ENCODE measurements around the gene HDAC4.

Gene HDAC4

DNA sequence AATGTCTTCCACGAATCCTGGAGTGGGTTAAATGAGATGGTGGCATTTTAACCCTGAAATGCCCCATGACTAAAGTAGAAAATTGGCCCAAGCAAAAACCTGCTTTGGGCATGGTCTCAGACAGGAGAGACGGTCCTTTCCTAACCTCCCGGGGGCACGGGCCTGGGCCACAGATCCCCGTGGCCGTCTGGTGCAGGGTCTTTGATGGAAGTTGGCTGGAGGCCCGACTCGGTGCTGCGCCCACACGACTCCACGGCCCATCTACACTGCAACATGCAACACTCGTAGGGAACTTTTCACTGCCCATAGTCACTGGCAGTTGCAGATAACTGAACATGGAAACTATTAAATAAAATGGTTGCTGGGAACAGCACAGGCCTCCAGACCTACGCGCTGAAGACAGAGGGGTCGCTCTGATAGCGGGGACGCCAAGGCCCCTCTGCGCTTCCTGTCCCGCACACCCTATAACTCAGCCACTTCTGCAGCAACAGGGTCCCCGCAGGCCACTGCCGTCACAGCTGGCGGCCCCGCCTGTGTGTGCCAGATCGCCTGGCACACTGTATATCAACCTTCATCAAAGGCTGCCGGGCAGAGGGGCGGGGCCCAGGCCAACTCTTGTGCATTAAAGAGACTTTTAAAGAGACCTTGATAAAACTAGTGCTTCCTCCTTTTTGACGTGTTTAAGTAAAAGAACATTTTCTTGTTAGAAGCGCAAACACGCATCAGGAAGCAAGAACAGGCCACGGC, 338.8 kb downstream of the HDAC4 start:
- DNase-seq (ENCODE audit: low spot score): no peak

DNA sequence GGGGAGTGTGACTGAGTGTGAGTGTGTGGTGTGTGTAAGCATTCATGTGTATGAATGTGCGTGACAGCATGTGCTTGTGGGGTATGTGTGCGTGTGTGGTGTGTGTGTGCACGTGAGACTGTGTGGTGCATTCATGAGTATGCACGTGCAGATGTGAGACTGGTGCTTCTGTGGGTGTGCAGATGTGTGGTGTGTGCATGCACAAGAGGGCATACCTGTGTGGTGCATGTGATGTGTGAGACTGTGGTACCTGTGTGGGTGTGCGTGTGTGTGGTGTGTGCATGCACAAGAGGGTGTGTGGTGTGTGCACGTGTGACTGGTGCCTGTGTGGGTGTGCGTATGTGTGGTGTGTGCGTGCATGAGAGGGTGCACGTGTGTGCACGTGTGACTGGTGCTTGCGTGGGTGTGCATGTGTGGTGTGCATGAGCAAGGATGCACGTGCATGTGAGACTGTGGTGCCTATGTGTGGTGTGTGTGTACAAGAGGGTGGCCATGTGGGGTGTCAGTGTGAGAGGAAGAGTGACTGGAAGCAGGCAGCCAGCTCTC, 339.6 kb downstream of the HDAC4 start:
- no peak for DNase-seq (ENCODE audit: low spot score)

DNA sequence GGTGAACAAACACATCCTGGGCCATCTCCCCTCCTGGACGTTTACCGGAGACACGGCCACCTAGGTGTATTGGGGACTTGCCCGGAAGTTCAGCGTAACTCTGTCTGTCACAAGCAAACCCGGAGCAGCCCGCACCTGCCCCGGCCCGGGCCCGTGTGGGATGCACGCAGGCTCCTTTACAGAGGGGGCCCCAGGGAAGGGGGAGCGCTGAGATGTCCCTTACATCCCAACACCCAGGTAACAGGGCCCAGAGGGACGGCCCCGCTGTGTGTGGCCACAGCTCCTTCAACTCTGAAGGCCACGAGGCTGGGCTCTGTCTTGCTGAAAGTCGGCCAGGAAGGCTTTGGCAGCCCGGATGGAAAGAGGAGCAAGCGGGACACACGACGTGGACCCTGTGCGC, 340.1 kb downstream of the HDAC4 start:
- no peak for DNase-seq (ENCODE audit: low spot score)

DNA sequence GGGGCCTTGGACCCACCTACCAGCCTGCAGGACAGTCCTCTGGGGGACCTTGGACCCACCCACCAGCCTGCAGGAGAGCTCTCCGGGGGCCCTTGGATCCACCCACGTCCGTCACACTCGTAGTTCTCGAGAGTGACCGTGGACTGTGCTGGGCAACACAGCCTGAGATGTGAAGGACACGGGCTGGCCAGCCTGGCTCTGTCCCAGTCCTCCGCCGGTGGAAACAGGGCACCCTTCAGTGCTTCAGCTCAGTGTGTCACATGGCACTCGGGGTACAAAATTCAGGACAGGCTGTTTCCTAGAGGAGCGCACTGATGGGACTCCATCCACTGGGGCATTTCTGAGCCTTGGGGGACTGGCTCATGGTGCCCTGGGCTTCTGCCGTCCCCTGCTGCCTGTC, 341.0 kb downstream of the HDAC4 start:
- no peak for DNase-seq (ENCODE audit: low spot score)

DNA sequence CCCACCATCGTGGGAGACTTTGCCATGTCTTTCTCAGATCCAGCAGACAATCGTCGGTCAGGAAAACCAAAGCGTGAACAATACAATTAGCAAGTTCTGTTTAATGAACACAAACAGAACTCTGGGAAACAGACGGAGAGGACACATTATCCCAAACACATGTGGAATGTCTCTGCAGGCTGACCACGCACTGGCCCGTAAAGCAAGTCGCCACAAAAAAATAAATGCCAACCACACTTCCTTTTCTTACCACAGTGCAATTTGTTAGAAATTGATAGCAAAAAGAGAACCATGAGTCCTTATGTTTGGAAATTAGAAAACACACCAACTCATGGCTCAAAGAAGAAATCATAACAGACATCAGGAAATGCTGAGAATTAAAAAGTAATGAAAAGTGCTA, 342.1 kb downstream of the HDAC4 start:
- DNase-seq (ENCODE audit: low spot score): no peak

DNA sequence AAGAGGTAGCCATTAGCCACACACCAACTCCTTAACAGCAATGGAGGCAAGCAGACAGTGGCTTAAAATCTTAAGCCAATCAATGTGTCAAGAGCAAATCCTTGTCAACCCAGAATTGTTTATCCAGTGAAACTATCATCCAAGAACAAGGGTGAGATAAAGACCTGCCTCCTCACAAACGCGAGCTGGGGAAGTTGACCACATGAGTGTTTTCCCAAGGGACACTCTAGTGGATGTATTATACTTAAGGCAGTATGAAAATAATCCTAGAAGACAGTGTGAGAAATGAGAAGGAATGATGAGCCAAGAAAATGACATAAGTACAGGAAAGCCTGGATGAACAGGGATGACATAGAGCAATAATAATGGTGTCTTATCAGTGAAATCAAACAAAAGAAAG, 343.3 kb downstream of the HDAC4 start:
- no peak for DNase-seq (ENCODE audit: low spot score)

DNA sequence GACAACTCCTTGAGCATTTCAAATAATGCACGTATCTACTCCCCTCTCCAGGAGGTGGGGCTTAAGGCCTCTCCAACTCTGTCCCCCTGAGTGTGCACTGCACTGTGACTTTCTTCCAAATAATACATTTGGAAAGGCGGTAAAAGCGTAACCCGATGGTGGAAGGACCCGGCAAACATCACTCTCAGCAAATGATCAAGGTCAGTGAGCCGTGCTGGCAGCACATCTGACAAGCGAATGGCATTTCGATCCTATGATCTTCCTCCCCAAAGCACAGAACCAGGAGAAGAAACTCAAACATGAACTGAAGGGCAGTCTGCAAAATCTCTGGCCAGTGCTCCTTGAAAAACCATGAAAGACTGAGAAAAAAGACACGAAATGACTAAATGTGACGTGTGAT, 344.2 kb downstream of the HDAC4 start:
- DNase-seq (ENCODE audit: low spot score): no peak

DNA sequence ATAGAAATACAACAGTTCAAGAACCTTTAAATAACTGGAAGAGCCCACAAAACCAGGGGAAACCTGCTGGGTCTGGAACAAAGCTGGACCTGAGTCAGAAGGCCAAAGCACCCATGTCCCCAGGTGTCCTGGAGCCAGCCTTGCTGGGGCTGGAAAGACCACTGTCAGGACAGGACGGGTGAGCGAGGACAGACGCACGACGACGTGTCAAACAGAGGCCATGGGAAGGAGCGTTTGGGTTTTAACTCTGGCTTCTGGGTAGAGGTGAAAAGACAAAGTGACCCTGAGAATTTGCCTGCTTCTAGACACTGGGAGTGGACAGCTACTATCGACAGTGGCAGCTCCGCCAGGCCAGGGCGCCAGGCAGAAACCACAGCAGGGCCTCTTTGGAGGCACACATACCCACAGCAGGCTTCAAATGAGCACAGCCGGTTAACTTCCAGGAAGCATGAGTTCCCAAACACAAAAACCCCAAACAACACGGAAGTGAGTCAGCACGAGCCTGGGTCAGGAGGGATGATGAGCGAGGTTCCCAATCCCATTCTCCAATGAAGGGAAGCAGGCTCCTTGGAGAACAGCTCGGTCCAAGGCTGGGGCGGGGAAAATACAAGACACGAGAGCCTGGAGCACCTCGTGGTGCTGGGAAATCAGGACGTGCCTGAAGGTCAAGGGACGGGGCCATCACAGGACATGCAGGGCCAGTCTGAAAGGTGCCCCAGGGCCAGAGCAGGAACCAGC, 344.9 kb downstream of the HDAC4 start:
- DNase-seq (ENCODE audit: low spot score): no peak

DNA sequence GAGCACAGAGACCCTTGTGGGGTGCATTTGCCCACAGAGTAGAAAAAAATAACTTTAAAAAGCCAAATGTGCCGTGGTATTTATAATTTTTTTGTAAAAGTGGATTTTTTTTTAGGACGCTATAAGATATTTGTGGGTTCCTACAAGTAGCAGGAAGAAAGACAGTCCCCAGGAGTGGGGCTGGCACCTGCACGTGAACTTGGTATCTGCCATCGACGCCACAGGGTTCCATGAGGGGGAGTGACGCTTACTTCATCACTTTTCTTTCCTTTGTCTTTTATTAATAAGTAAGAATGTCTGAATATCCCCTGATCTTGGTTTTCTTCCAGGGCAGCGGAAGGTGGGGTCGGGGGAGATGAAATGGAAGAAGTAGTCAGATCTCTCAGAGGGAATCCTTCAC, 345.9 kb downstream of the HDAC4 start:
- DNase-seq (ENCODE audit: low spot score): no peak

DNA sequence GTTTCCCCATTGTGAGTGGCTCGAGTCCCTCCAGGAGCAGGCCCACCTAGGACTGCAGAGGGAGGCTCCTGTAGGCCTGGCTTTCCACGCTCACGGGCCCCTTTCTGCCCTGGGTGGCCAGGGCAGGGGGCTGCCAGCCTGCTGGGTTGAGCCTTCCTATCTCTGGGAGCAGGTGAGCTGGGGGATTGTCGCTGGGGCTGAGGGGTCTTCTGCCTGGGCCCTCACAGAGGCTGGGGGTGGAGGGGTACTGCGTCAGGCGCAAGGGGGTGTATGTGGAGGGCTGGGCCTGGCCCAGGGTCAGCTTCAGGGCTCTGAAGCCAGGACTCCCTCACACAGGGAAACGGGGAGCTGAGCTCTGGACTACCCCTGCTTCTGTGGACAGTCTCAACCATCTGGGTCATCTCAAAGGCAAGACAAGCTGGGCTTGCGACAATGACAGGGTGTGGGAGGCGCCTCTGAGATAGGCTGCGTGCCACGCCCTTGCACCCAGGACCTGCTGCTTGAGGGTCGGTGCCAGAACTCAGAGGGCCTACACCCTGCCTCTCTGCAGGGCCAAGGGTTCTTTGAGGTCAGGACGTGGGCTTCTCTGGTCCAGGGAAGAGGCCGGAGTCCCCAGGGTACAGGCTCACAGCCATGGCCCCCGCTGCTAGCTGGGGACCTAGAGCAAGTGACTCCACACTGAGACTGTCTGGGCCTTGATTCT, 346.9 kb downstream of the HDAC4 start:
- DNase-seq (ENCODE audit: low spot score): no peak

DNA sequence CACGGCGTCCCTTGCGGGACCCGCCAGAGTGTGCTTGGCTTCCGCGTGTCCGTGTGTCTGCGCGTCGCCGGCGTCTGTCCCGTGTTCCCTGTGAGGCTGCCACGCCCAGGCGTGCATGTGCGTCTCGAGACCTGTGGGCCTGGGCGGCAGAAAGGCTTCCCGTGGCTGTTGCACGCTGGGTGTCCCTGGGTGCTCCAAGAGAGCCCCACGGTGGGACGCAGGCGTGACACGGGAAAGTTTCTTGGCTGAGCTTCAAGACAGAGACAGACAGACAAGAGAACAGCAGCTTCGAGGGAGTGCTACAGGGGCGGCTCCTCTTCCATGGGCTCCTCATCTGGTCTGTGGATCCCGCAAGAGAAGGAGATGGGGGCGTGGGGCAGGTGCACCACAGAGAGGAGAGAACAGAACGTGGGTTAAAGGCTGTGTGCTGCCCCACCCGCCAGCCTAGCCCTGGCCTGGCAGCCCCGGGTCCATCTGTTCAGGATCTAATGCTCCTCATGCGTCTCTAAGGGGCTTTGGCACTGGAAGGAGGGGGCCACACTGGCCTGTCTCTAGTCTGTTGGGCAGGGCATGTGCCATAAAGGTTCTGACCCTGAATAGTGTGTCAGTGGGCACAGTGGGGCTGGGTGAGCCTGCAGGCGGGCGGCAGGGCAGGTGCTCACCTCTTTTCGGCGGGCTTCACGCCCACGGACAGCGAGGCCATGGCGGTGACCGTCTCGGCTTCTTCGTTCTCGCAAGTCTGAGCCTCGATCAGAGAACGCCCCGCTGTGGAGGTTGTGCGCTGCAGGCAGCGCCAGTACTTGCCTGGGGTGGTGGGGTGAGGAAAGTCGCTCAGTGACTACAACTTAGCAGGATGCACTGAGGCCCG, 347.8 kb downstream of the HDAC4 start:
- DNase-seq (ENCODE audit: low spot score): no peak

DNA sequence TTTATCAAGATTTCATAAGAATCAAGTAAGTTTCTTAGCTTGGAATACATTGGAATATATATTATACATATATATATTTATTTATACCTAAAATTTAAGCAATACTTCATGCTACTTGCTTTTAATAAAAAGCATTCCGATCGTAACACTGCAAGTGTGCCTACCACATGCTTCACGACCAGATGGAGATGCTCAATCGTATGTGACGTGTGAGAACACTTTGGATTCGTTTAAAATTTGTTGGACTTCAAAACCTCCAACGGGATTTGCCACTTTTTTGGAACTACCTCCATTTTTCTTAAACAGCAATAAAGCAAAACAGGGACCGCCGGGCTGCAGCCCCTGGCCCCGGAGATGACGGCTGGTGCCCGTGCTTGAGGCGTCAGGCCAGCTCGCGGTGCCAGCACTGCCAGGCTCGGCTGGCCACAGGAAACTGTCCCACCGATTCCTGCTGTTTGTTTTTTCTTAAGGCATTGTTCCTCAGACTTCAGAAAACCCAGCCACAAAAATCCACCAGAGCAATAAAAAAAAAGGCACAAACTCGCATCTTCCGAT, 348.9 kb downstream of the HDAC4 start:
- no peak for DNase-seq (ENCODE audit: low spot score)

DNA sequence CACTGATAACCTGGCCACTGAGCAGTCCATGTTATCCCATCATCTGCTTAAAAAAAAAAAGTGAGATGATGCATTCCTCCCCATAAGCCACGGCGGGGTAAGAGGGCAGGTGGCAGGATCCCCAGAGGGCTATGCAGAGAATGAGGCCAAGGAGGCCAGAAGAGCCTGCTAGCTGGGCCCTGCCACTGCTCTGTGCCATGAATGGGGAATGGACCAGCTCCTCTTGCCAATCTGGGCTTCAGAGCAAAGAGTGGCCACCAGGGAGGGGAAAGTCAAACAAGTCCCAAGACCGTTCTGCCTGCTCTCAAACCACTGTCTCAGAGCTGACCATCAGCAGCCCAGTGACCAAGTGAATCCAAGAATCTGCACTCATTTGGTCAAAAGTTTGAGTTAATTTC, 350.6 kb downstream of the HDAC4 start:
- DNase-seq (ENCODE audit: low spot score): no peak

DNA sequence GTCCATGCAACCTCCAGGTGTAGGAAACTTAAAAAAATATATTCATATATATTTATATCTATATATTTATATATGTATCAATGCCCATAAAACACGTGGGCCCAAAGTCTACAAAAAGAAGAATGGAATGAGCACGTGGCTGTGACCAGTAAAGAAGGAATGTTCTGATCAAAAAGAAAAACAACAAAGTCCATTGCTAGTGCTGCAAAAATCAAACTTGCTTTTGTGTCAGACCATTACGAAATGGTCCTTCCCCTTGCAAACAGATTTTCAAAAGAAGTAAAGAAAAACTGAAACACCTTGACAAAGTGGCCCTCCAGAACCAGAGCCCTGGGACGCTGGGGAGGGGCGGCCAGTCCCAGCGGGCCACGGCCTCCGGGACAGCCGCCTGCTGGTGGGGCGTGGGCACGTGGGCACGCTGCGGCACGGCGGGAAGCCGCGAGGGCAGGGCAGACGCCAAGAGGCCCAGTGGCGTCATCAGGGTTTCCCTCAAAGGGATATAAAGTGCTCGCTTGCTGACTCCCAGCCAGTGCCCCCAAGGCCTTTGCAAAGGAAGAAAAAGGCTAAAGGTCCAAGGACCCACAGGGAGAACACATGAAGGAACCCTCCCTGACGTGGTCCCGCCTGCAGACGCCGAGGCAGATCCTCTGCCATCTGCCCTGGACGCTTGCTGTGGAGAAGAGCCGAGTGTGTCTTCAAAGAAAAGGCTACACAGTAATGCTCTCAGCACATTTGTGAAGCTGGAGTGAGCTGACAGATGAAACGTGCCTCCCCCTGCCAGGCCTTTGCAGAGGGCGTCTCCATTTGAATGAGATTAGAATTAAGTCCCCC, 351.2 kb downstream of the HDAC4 start:
- peak; percentile 44 for DNase-seq (ENCODE audit: low spot score)

DNA sequence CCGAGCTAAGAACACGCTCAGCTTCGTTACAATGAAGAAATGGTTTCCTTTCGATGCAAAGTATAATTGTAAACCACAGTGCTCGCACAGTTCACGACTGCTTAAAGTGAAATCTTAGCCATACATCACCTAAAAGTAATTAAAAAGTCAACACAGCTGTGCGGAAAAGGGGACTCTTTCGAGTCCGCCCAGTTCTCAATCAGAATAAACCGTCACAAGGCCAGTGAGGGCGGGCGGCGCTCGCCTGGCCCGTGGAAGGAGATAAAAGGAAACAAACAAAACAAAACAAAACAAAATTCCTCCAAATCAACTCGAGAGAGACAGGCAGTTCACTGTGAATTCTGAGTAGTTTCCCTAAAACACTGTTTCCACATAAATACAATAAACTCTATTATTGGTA, 352.1 kb downstream of the HDAC4 start:
- DNase-seq (ENCODE audit: low spot score): no peak

DNA sequence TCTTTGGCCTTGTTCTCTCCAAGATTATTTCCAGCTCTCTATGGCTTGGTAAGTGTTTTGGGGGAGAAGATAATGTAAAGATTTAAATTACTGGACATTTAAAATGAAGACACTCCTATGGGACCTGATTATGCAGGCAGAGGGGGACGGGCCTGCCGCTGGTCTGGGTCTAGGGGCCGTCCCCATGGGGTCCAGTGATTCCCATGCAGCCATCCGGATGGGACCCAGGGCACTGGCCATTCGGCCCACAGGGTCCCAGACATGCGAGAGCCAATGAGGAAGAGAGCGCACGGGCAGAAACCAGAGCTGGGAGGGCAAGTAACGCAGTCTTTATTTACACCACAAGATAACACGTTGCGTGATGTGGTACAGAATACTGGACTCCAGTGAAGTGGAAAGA, 353.0 kb downstream of the HDAC4 start:
- no peak for DNase-seq (ENCODE audit: low spot score)

DNA sequence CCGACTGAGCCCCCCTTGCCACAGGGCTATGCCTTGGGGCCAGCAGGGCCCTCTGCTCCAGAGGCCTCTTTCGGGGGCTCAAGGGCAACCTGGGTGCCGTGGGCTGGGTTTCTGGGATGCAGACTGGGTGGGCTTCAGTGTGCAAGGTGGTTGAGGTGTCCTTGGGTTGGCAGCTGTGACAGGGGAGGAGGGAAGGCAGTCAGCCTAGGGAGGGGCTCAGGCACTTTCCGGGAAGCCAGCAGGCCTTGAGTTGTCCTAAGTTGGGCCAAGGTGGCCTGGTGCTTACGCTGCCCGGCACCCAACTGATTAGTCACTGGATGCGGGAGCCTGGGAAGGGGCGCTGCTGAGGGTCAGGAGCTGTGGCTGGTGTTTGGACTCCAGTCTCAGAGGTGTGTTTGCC, 353.4 kb downstream of the HDAC4 start:
- no peak for DNase-seq (ENCODE audit: low spot score)

DNA sequence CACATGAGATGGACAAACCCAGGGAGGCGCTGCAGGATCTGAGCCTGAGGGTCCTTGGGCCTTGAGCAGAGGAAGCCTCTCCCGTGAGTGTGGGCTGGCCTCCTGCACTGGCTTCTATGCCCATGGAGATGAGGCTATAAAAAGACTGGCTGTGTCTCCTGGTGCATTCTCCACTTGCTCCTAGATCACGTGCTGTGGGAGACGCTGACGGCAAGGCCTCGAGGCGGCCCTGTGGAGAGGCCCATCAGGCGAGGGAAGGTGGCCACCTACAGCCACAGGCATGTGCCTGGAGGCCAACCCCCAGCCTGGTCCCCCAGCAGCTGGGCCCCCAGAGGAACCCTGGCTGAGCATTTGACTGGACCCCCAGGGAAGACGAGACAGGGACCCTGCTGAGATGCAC, 354.0 kb downstream of the HDAC4 start:
- DNase-seq (ENCODE audit: low spot score): no peak

DNA sequence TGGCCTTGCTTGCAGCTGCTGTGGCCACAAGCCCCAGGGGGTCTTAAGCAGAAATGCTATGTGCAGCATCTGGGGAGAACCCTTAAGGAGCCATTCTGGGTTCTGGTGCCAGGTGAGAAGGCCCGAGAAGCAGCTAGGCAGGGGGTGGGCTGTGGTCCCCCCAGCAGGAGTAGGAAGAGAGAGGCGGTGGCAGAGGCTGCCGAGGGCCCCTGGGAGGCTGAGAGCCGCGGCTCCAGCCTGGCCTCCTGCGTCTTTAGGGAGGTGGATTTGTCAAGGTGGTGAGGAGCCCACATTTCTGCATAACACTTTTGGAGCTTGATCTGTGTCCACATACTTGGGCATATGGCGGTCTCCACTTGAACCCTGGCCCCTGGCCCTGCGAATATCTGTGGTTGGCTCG, 356.5 kb downstream of the HDAC4 start:
- no peak for DNase-seq (ENCODE audit: low spot score)

DNA sequence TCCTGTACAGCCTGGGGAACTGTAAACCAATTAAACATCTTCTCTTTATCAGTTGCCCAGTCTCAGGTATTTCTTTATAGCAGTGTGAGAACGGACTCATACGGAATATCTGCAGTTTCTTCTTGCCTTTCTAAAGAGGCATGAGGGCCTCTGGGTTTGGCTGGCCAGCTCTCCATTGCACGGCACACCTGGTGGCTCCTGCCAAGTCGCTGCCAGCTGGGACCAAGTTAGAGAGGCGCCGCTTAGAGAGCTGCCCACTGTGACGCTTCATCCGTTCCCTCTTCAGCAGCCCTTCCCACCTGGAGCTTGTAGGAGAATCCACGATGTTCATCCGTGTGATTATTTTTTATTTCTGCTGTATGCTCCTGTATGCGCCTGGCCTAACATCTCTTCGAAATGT, 357.5 kb downstream of the HDAC4 start:
- no peak for DNase-seq (ENCODE audit: low spot score)
